ENCODE data around the gene PPIE. TPM values are rescaled to one million over a fixed set of nuclear protein-coding genes. Genes with fewer than 3 reads are reported as not detected.

Gene PPIE
- 28.8 and 31.0 TPM in 2 replicates for total RNA-seq

GRCh38 chr1:39738622-39739366 is at the start of gene PPIE:
PPIE (plus strand) TSS chr1:39738882; CDS start chr1:39738901, 19 bp downstream.

GRCh38 chr1:39691383-39692151 is 47.1 kb upstream of the PPIE start, which contains the start of gene HPCAL4:
HPCAL4 (minus strand) TSS chr1:39691433; CDS start chr1:39684603, 6,830 bp downstream.

GRCh38 chr1:39771022-39771532 is 32.4 kb downstream of the PPIE start, which contains the start of gene OXCT2:
OXCT2 (minus strand) TSS chr1:39771348; CDS start chr1:39771255, 93 bp downstream.

GRCh38 chr1:39788758-39789570 is 50.3 kb downstream of the PPIE start, which contains the start of gene BMP8B:
BMP8B (minus strand) TSS chr1:39788865; CDS start chr1:39788485, 380 bp downstream.

Other genes starting within 250 kb of the PPIE start
- gene BMP8A, start 247.2 kb upstream of the PPIE start, total RNA-seq: 0.15 TPM in 1 of 2 replicates, not detected in the other
- 220 and 239 TPM in 2 replicates for gene PABPC4, start 162.1 kb upstream of the PPIE start, total RNA-seq
- 0.20 and 1.00 TPM in 2 replicates for gene HEYL, start 99.2 kb upstream of the PPIE start, total RNA-seq
- not detected in 2 replicates for gene NT5C1A, start 66.8 kb upstream of the PPIE start, total RNA-seq
- 0.15 TPM in 1 of 2 replicates, not detected in the other for gene HPCAL4, start 47.4 kb upstream of the PPIE start, total RNA-seq
- 0.12 and 0.49 TPM in 2 replicates for gene OXCT2, start 32.5 kb downstream of the PPIE start, total RNA-seq
- gene BMP8B, start 50.0 kb downstream of the PPIE start, total RNA-seq: 0.06 TPM in 1 of 2 replicates, not detected in the other
- gene TRIT1, start 144.6 kb downstream of the PPIE start, total RNA-seq: 15.4 and 16.7 TPM in 2 replicates
- not detected in 2 replicates for gene MYCL, start 163.0 kb downstream of the PPIE start, total RNA-seq
- 0.62 and 1.1 TPM in 2 replicates for gene MFSD2A, start 216.3 kb downstream of the PPIE start, total RNA-seq

Data from cardiac ventricle fibroblast (primary cell).